IPS DF 4.7 (cell line): ENCODE data around the gene ORMDL1.

Experiments
- DNase-seq: peaks from one replicate; pipeline ENCODE4 v3.0.0-alpha.2; 2013; ENCODE audit warnings: low spot score; ENCODE audit errors: extremely low read depth

Gene ORMDL1

GRCh38 chr2:189783927-189784867 lies at the start of gene ORMDL1, which contains the start of gene PMS1:
TSS of gene ORMDL1 (minus strand) at chr2:189784339. CDS start at chr2:189782595, 1,744 bp downstream.
TSS of gene PMS1 (plus strand) at chr2:189784450. CDS start at chr2:189791810, 7,360 bp downstream.
- peak; percentile 72 for DNase-seq

GRCh38 chr2:189830510-189830909 lies 46.4 kb upstream of the ORMDL1 start:
- DNase-seq: no peak

DNA sequence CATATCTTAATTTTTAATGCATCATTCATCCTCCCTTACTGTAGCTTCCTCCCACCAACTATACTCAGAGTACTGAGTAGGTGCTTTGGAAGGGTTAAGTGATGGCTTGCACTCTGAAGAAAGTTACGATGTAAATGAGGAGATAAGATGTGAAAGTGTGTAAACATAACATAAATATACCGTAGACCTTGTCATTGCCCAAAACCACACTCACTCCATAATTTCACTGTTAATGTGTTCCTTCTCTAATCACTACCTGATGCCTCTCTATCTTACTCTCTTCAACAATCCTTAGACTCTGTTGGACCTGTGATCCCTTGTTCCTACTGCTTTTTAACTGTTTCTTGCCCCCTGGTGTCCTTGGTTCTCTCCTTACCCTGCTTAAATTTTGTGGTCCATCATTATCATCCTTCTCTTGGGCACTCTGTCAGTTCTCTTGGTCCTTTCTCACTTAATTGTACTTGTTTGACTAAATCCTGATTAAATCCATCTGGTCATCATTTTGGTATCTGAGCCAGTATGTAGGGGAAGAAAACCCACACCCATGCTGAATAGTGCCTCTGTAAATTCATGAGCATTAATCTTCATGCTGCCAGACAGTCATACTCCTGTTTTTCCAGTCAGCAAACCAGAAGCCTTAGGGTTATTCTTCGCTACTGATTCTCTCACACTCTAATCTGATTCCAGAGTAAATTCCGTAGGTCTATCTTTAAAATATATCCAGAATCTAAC lies 45.1 kb upstream of the ORMDL1 start:
- no peak for DNase-seq

DNA sequence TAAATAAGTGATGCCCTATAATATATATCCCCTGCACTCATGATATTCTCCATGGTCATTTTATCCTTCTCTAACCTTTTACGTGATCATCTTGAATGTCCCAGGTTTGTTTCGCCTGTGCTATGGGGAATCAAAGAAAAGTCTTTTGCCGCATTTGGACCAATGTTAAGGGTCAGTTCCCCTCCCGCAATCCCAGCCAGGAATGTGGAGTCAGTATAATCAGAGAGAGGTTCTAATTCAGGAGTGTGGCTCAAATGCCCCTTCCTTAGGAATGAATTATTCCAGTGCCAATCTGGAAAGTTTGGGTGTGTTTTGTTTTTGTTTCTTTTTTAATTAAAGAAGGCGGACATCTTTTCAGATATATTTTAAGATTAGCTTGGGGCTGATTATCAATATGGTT lies 41.9 kb upstream of the ORMDL1 start:
- no peak for DNase-seq

GRCh38 chr2:189824694-189825396 lies 40.7 kb upstream of the ORMDL1 start:
- DNase-seq: no peak

DNA sequence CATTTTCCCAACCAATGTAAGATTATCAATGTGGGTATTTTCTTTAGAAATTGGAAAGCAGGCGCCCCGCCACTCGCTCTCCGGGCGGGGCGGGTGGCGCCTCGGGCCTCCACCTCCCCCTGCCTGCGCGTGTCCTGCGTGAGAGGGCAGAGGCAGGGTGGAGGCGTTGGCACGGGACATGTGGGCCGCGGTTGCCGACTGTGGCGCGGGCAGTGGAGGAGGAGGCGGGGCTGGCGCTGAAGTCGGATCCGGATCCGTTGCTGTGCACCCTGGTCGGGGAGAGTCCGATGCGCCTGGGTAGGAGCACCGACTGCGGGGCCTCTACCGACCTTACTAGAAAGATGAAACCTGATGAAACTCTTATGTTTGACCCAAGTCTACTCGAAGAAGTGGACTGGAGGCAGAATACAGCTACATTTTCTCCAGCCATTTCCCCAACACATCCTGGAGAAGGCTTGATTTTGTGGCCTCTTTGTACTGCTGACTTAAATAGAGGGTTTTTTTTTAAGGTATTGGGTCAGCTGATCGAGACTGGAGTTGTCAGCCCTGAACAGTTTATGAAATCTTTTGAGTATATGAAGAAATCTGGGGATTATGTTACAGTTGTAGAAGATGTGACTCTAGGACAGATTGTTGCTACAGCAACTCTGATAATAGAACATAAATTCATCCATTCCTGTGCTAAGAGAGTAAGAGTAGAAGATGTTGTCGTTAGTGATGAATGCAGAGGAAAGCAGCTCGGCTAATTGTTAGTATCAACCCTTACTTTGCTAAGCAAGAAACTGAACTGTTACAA lies 38.0 kb upstream of the ORMDL1 start:
- DNase-seq: no peak

DNA sequence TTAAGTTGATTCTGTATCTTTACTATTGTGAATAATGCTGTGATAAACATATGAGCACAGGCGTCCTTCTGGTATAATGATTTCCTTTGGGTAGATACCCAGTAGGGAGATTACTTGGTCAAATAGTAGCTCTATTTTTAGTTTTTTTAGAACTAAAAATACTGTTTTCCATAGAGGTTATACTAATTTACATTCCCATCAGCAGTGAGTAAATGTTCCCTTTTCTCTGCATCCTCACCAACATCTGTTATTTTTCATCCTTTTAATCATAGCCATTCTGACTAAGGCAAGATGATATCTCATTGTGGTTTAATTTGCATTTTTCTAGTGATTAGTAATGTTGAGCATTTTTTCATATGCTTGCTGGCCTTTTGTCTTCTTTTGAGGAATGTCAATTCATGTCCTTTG lies 35.2 kb upstream of the ORMDL1 start:
- no peak for DNase-seq

GRCh38 chr2:189818249-189819038 lies 34.3 kb upstream of the ORMDL1 start:
- no peak for DNase-seq

DNA sequence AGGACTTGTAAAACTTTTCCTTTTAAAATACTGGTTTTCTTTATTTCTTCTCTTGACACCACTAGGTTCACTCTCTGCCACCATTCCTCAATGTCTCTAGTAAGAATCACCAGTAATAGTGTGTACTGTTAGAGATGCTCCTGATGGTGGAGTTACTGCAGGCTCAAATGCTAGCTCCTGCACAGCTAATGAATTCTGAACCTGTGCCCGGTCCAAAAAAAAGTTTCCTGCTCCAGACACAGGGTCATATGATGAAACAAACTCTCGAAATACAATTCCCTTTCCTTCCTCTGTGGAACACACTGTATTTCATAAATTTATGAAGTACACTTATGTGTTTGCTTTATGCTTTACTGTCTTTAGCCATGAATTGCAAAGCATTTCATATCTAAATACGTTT lies 19.3 kb upstream of the ORMDL1 start:
- no peak for DNase-seq

DNA sequence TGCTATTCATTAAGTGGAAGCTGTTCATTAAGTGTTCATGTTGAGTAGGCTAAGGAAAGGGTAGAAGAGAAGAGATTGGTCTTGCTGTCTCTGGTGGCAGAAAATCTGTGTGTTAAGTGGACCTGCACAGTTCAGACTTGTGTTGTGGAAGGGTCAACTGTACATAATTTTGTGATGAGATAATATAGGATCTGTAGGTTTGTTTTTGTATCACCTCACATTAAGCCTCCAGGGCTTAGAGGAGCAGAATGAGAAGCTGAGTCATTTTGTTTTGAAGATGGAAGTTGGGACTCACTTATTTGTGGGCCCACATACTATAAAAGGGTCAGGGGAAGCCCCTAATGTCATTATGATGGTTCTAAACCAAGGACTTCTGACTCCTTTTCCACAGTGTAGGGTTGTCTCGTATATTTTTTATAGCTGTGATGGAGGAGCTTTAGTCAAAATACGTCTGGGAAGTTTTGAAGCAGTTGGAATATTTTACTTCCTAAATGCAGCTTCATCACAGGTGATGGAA lies 18.3 kb upstream of the ORMDL1 start:
- no peak for DNase-seq

DNA sequence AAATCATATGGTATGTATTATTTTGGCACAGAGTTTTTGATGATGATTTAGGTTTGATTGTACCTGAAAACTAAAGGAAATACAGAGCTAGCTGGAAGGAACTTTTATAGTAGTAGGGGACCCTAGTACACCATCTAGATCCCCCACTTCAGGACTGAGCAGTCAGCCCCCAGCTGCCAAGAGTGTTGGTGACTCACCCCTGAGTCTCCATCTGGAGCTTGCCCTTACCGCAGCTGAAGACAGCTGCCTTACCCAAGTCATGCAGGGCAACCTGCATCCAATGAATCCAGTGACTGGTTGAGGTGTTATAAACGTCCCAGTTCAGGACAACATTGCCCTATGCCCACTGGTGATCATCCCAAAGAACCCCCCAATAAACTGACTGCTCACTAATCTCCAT lies 15.4 kb upstream of the ORMDL1 start:
- DNase-seq: no peak

DNA sequence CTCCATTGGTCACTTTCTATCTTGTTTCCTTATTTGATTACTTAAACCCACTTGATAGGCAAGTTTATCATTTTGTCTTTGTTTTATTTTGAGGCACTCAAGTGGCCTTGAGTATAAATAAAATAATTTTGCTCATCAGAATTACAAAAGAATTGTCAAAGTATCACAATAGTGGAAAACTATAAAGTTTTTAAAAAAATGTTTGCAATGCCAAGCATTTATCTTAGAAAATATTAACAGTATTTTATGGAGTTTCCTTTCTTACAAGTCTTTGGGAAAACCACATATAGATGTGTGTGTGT lies 14.8 kb upstream of the ORMDL1 start:
- no peak for DNase-seq

DNA sequence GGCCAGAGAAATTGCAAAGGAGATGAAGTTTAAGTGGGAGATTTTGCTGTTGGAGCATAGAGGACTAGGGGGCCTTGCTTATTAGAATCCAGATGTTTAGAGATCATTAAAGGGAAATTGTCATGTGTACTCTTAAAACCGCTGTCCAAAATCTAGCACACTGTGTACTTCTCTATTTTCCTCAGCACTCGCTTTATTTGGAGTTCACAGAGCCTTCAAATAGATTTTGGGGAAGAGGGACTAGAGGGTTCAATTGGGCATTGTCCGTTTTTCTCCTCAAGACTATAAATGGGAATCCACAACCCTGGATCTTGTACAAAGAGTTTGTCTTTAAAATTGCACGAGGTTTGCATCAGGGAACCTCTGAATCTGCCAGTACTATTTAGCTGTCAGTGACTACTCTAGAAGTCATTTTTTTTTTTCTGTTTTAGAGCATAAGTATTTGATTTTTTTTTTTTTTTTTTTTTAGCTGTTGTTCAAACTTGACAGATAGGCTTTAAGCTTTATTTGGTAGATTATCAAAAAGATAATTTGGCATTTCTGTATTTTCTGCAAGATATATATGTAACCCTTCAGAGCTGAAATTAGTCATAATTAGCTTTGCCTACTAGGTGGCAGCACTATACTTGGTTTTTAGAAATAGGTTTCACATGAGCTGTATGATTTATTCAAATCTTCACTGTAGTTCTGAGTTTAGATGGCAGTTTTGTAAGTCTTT lies 14.3 kb upstream of the ORMDL1 start:
- no peak for DNase-seq

- DNase-seq: no peak
Measured at GRCh38 chr2:189797902-189798301, 13.8 kb upstream of the ORMDL1 start.

DNA sequence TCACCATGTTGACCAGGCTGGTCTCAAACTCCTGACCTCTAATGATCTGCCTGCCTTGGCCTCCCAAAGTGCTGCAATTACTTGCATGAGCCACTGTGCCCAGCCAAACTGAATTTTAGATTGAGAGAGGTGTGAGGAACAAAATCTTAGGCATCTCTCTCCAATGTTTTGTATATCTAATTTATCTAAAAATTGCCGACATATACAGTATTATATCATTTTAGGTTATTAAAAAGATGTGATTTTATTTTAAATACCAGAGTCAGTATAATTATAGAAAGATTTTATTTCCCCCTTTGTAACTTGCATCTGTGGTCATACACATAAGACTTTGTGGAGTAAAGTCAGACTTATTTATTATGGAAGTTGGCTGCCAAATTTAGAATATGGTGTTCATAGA lies 10.2 kb upstream of the ORMDL1 start:
- DNase-seq: no peak

DNA sequence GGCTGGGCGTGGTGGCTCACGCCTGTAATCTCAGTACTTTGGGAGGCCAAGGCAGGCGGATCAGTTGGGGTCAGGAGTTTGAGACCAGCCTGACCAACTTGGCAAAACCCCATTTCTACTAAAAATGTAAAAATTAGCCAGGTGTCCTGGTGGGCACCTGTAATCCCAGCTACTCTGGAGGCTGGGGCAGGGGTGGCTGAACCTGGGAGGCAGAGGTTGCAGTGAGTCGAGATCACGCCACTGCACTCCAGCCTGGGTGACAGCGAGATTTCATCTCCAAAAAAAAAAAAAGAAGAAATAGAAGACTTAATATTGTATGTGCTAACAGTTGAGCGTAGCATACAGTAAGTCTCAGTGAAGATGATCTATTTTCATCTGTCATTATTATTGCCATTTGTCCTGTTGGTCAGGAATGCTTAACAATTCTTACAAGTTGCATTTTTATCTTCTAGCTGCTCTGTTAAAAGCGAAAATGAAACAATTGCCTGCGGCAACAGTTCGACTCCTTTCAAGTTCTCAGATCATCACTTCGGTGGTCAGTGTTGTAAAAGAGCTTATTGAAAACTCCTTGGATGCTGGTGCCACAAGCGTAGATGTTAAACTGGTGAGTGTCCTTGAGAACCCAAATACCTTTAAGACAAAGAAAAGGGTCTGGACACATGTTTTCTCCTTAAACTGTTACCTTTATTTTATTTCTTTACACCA lies 7.4 kb upstream of the ORMDL1 start:
- DNase-seq: no peak

GRCh38 chr2:189783451-189783926 lies 650 bp downstream of the ORMDL1 start:
- DNase-seq: no peak

DNA sequence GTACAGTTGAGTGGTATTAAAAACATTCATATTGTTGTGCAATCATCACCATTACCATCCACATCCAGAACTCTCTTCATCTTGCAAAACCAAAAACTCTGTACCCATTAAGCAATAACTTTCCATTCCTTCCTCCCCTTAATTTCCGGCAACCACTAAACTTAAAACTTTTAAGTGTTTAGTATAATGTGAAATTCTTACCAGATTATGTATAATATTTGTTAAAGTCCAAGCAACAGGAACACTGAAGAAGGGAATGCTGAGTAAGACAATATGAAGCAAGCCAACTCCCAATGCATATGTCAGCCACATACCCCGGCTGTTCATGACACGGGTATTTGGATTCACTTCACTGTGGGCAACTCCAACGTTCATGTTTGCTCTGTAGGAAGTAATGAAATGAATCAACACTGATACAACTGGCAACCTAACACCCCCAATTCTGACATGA lies 1.9 kb downstream of the ORMDL1 start:
- DNase-seq: no peak

DNA sequence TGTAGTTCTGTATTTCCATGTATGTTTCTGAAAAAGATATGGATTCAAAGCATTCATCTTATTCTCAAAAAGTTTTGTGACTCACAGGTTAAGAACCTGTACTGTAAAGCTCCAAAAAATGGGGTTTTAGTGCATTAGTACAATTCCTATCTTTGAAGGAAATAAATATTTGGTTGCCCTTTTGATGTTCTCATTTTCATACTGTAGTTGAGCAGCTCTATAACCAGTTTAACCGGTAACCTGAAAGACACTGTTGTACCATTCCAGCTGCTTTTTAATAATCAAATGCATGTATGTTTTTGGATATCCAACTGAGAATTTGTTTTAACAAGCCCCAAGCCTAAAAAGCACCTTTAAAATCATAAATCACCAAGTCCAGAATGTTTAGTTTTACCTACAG lies 11.9 kb downstream of the ORMDL1 start:
- DNase-seq: no peak
